Measurements from ENCODE around the gene MYO1E.
"Not testable (repeated sequence)": the region's sequence is repeated elsewhere in the genome, so short reads cannot be mapped to it uniquely, and the experiment has no call there.

The MYO1E gene

DNA sequence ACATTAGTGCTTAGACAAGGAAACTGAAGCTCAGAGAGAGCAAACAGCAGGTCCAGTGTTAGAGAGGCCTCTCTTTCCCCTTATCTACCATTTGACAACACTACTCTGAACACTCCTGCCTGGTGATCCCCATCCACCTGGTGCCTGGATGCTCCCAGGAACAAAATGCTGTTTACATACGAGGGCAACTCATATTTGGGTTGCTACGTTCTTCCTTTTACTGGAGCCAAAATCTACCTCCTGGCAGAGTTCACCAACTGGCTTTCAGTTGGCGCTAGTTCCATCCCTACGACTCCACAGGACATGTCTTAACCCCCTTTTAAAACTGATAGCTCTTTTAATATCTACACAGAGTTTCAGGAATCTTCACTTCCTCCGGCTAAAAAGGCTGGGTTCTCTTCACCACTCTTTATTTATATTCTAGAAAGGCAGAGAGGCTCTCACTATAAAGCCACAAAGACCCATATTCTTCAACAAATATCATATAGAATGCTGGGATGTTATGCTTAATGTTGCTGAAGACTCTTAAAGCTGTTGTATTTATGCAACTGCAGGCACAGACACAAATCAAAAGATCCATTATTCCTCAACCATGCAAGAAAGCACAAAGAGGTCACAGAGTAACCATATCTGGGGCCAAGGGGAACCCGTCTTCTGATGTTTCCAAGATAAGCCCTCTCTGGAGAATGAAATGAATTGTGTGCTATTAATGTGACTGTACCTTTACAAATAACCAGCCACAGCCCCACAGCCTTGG lies 219.8 kb downstream of the MYO1E start:
- H3K9me3 ChIP-seq (ENCODE audit: control insufficient read depth in 1 of 2, low read length in 2 of 2): no peaks in the 10 kb centered on the region
- H3K27me3 ChIP-seq (ENCODE audit: control insufficient read depth in 1 of 2, insufficient read depth in 2 of 2, low read length in 2 of 2): no peaks in the 10 kb centered on the region
- H3K9ac ChIP-seq (ENCODE audit: low read depth in 1 of 2, low read length in 2 of 2): no peak overlapping the region
- no peaks in the 10 kb centered on the region for H3K4me1 ChIP-seq (ENCODE audit: control insufficient read depth in 1 of 2, insufficient read depth in 2 of 2, low read length in 2 of 2)
- no peak overlapping the region for H3K27ac ChIP-seq (ENCODE audit: low read depth, low read length)
- peaks cover 34 to 68% of the 10 kb centered on the region in 2 donors for H3K36me3 ChIP-seq (ENCODE audit: control insufficient read depth in 1 of 2, insufficient read depth in 2 of 2, low read length in 2 of 2)
- no peak overlapping the region for H3K4me3 ChIP-seq (ENCODE audit: low read depth in 1 of 2, low read length in 2 of 2)

DNA sequence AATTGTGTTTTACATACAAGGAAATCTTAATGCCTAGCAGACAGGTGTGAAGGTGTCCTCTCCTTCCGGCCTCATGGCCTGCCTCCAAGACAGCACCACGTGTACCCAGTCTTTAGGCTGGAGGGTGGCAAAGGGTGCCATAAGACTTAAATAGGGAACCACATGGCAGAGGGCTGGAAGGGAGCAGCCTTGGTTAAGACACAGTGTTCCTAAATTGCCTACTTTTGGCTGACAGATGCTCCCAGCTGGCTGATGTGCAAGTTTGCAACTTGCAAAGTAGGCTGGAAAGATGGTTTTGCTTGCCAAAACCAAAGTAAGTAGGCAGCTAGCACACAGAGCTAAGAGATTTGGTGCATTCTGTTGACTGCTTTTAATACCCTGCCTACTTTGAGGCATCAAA lies 222.5 kb downstream of the MYO1E start:
- Histone ChIP-seq H3K4me1 (ENCODE audit: control insufficient read depth in 1 of 2, insufficient read depth in 2 of 2, low read length in 2 of 2) (no peaks in the 10 kb centered on the region), H3K4me3 (ENCODE audit: low read depth in 1 of 2, low read length in 2 of 2) (no peak overlapping the region), H3K9ac (ENCODE audit: low read depth in 1 of 2, low read length in 2 of 2) (no peak overlapping the region), H3K9me3 (ENCODE audit: control insufficient read depth in 1 of 2, low read length in 2 of 2) (no peaks in the 10 kb centered on the region), H3K36me3 (ENCODE audit: control insufficient read depth in 1 of 2, insufficient read depth in 2 of 2, low read length in 2 of 2) (peaks cover 39 to 67% of the 10 kb centered on the region in 2 donors), H3K27ac (ENCODE audit: low read depth, low read length) (no peak overlapping the region), H3K27me3 (ENCODE audit: control insufficient read depth in 1 of 2, insufficient read depth in 2 of 2, low read length in 2 of 2) (no peaks in the 10 kb centered on the region)

DNA sequence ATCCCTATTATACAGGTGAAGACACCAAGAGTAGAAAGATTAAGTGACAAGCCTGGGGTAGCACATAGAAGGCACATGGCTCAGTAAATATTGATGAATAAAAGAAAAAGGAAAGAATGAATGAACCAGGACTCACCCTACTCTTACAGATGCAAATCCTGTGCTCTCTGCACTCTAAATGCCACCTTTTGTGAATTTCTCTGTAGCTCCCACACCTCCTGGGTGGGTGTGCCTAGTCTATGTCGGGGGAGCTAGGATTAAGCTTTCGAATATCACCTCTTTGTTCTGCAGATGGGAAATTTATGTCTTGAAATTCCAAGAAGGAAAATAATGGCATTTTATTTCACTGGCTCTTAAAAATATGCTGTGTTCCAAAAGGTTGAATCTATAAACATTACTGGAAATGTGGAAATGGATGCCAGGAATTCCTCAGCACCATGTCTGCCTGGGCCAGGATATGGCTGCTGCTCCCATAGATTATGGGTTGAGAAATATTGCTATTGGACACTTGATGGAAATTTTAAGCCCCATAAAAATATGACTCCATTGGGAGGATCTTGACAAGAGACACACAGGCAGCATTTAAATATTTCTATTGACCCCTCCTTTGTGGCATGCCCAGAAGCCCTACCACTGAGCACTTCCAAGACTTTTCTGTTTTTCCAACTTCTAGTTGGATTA lies 224.4 kb downstream of the MYO1E start:
- peaks cover 30 to 61% of the 10 kb centered on the region in 2 donors for H3K36me3 ChIP-seq (ENCODE audit: control insufficient read depth in 1 of 2, insufficient read depth in 2 of 2, low read length in 2 of 2)
- no peak overlapping the region for H3K27ac ChIP-seq (ENCODE audit: low read depth, low read length)
- H3K4me1 ChIP-seq (ENCODE audit: control insufficient read depth in 1 of 2, insufficient read depth in 2 of 2, low read length in 2 of 2): no peaks in the 10 kb centered on the region
- H3K9me3 ChIP-seq (ENCODE audit: control insufficient read depth in 1 of 2, low read length in 2 of 2): no peaks in the 10 kb centered on the region
- H3K9ac ChIP-seq (ENCODE audit: low read depth in 1 of 2, low read length in 2 of 2): no peak overlapping the region
- no peak overlapping the region for H3K4me3 ChIP-seq (ENCODE audit: low read depth in 1 of 2, low read length in 2 of 2)
- H3K27me3 ChIP-seq (ENCODE audit: control insufficient read depth in 1 of 2, insufficient read depth in 2 of 2, low read length in 2 of 2): no peaks in the 10 kb centered on the region

DNA sequence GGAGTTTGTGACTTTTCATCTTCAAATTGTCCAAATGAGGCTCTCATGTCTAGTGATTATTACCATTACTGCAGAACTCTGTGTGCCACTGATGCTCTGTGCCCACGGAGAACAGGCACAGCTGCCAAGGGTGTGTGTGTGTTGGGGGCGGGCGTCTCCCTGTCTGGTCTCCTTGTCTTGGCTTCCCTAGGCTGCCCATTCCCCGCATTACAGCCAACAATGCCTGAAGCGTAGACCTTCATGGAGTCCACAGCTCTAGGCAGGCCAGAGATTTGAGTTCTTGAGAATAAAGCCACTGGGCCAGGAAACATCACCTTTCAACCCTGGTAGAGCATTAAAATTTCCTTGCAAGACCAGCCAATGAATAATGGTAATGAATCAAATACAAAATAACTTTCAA lies 225.0 kb downstream of the MYO1E start:
- no peaks in the 10 kb centered on the region for H3K9me3 ChIP-seq (ENCODE audit: control insufficient read depth in 1 of 2, low read length in 2 of 2)
- H3K36me3 ChIP-seq (ENCODE audit: control insufficient read depth in 1 of 2, insufficient read depth in 2 of 2, low read length in 2 of 2): peaks cover 29 to 61% of the 10 kb centered on the region in 2 donors
- no peak overlapping the region for H3K9ac ChIP-seq (ENCODE audit: low read depth in 1 of 2, low read length in 2 of 2)
- no peak overlapping the region for H3K27ac ChIP-seq (ENCODE audit: low read depth, low read length)
- no peaks in the 10 kb centered on the region for H3K27me3 ChIP-seq (ENCODE audit: control insufficient read depth in 1 of 2, insufficient read depth in 2 of 2, low read length in 2 of 2)
- no peak overlapping the region for H3K4me3 ChIP-seq (ENCODE audit: low read depth in 1 of 2, low read length in 2 of 2)
- no peaks in the 10 kb centered on the region for H3K4me1 ChIP-seq (ENCODE audit: control insufficient read depth in 1 of 2, insufficient read depth in 2 of 2, low read length in 2 of 2)

DNA sequence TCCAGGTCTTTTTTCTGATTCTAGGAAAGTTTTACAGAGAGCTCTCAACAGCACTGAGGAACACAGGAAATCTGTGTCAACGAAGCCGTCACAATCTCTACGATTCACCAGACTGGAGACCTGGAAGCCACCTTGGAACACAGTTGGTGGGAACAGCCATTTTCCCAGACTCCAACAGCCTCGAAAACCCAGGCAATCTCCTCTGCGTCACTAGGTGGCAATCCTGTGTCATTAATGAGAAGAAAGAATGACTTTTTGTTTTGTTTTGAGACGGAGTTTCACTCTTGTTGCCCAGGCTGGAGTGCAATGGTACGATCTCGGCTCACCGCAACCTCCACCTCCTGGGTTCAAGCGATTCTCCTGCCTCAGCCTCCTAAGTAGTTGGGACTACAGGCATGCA lies 228.1 kb downstream of the MYO1E start:
- H3K36me3 ChIP-seq (ENCODE audit: control insufficient read depth in 1 of 2, insufficient read depth in 2 of 2, low read length in 2 of 2): peaks cover 20 to 61% of the 10 kb centered on the region in 2 donors
- not testable (repeated sequence) for H3K9ac ChIP-seq (ENCODE audit: low read depth in 1 of 2, low read length in 2 of 2); H3K27me3 ChIP-seq (ENCODE audit: control insufficient read depth in 1 of 2, insufficient read depth in 2 of 2, low read length in 2 of 2); H3K4me3 ChIP-seq (ENCODE audit: low read depth in 1 of 2, low read length in 2 of 2); H3K27ac ChIP-seq (ENCODE audit: low read depth, low read length); H3K4me1 ChIP-seq (ENCODE audit: control insufficient read depth in 1 of 2, insufficient read depth in 2 of 2, low read length in 2 of 2); H3K9me3 ChIP-seq (ENCODE audit: control insufficient read depth in 1 of 2, low read length in 2 of 2)

DNA sequence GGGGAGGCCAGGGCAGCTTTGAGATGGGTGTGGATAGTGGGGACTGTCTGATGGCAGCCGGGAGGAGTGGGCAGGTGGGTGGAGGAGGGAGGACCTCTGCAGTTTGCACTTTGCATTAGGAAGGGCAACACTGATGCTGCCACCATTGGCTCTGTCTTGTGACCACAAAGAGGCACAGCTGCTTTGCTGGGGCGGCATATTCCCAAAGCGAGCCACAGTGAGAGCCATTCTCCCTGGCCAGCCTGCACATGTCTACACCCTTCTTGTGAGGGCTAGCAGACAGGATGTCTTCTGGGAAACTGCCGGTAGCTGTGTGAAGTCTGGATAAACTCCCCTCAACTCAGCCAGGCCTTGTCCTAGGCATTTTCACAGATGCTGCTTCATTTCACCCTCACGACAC lies 229.4 kb downstream of the MYO1E start:
- H3K36me3 ChIP-seq (ENCODE audit: control insufficient read depth in 1 of 2, insufficient read depth in 2 of 2, low read length in 2 of 2): peaks cover 27 to 58% of the 10 kb centered on the region in 2 donors

DNA sequence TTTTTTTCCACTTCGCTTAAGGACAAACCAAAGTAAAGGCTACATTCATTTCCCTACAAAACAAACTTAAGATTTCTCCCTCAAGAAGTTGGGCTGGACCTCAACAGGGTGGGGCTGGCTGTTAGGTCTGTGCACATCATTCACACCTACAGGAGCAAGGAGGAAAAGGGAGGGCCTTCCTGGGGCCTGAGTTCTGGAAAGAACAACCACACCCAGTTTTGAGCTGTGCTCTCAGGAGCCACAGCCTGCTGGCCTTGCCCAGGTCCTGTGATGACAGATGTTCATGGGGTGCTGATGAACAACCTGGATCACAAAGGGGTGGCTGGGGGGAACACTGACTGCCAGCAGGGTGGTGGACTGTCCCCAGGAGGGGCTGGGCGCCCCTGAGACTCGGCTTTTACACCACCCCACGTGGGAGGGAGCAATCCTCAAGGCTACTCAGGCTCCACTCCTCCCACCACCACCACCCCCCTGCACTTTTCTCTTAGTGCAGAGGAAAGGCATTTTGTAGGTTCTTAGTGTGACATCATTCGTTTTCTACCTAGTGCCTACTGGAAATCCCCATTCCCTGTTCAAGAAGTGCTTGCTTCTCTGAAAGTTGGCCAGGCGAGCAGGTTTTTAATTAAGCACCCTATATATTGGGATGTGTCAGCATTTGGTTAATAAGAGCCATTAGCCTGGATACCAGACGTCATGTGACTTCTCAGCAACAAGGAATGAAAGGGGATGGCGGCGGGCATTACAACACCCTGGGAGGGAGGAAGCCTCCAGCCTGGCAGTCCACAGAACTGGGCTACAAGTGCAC lies 232.0 kb downstream of the MYO1E start:
- Histone ChIP-seq H3K27me3 (ENCODE audit: control insufficient read depth in 1 of 2, insufficient read depth in 2 of 2, low read length in 2 of 2) (no peaks in the 10 kb centered on the region), H3K9ac (ENCODE audit: low read depth in 1 of 2, low read length in 2 of 2) (no peak overlapping the region), H3K36me3 (ENCODE audit: control insufficient read depth in 1 of 2, insufficient read depth in 2 of 2, low read length in 2 of 2) (peaks cover 33 to 64% of the 10 kb centered on the region in 2 donors), H3K4me3 (ENCODE audit: low read depth in 1 of 2, low read length in 2 of 2) (no peak overlapping the region), H3K4me1 (ENCODE audit: control insufficient read depth in 1 of 2, insufficient read depth in 2 of 2, low read length in 2 of 2) (no peaks in the 10 kb centered on the region), H3K27ac (ENCODE audit: low read depth, low read length) (no peak overlapping the region), H3K9me3 (ENCODE audit: control insufficient read depth in 1 of 2, low read length in 2 of 2) (no peaks in the 10 kb centered on the region)

More for the DNA sequence above, 229.4 kb downstream of the MYO1E start:
- no peaks in the 10 kb centered on the region for H3K27me3 ChIP-seq (ENCODE audit: control insufficient read depth in 1 of 2, insufficient read depth in 2 of 2, low read length in 2 of 2)
- H3K4me3 ChIP-seq (ENCODE audit: low read depth in 1 of 2, low read length in 2 of 2): no peak overlapping the region
- no peaks in the 10 kb centered on the region for H3K9me3 ChIP-seq (ENCODE audit: control insufficient read depth in 1 of 2, low read length in 2 of 2)
- H3K9ac ChIP-seq (ENCODE audit: low read depth in 1 of 2, low read length in 2 of 2): no peak overlapping the region
- no peaks in the 10 kb centered on the region for H3K4me1 ChIP-seq (ENCODE audit: control insufficient read depth in 1 of 2, insufficient read depth in 2 of 2, low read length in 2 of 2)
- H3K27ac ChIP-seq (ENCODE audit: low read depth, low read length): no peak overlapping the region

DNA sequence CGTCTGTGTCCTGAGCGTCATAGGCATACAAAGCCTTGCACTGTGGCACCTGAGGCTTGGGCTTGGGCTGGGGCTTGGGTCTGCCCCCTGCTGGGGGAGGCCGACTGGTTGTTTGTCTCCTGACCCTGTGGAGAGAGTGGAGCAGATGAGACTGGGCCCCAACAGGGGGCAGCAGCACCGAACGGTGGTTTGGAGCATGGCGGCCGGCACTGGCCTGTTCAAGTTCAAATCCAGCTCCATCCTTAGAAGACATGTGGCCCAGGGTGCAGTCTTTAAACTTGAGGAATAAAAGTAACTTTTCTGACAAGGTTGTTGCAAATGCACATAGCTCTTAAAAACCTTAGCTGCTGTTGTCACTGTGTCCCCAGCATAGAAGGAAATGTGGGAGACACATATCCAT lies 234.4 kb downstream of the MYO1E start:
- Histone ChIP-seq H3K9ac (ENCODE audit: low read depth in 1 of 2, low read length in 2 of 2) (no peak overlapping the region), H3K27me3 (ENCODE audit: control insufficient read depth in 1 of 2, insufficient read depth in 2 of 2, low read length in 2 of 2) (no peaks in the 10 kb centered on the region), H3K36me3 (ENCODE audit: control insufficient read depth in 1 of 2, insufficient read depth in 2 of 2, low read length in 2 of 2) (peaks cover 35 to 77% of the 10 kb centered on the region in 2 donors), H3K9me3 (ENCODE audit: control insufficient read depth in 1 of 2, low read length in 2 of 2) (no peaks in the 10 kb centered on the region), H3K4me1 (ENCODE audit: control insufficient read depth in 1 of 2, insufficient read depth in 2 of 2, low read length in 2 of 2) (no peaks in the 10 kb centered on the region), H3K4me3 (ENCODE audit: low read depth in 1 of 2, low read length in 2 of 2) (no peak overlapping the region), H3K27ac (ENCODE audit: low read depth, low read length) (no peak overlapping the region)

DNA sequence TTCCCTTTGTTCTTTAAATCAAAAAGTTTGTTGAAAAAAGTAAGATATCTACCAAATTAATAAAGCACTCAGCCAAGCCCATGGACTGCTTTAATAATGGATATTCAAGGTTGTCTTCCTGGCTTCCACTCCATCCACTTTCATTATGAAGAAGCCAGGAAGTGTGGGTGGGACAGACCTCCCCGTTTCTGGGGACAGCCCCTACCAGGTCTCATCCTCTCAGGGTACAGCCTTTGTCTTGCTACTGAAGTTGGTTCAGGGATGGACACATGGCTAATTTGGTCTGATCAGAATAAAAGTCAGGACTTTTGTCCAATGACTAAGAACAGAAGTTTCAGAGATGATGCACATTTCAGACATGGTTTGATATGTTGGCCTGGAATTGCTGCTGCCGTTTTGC lies 235.1 kb downstream of the MYO1E start:
- no peak overlapping the region for H3K9ac ChIP-seq (ENCODE audit: low read depth in 1 of 2, low read length in 2 of 2)
- H3K36me3 ChIP-seq (ENCODE audit: control insufficient read depth in 1 of 2, insufficient read depth in 2 of 2, low read length in 2 of 2): peaks cover 31 to 74% of the 10 kb centered on the region in 2 donors
- no peak overlapping the region for H3K27ac ChIP-seq (ENCODE audit: low read depth, low read length)

DNA sequence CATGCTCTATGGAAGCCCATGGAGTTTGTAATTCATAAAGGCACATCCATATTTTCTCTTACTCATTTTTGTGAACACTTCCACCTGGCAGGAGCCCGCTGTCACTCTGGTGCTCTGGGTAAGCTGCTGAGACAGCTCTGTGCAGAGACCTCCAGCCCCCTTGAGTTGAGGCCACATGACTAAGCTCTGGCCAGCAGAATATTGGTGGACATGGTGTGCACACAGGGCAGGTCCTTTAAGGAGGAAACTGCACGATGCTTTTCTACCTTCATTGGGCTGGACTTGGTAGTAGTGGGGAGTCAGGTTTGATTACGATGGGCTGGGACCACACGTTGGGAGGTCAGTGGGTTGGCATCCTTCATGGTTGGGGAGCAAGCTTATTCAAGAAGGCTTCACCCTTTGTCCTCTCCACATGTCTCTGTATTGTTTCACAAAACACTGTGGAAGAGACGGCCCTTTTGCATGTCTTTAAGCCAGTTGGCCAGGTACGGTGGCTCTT lies 238.7 kb downstream of the MYO1E start:
- Histone ChIP-seq H3K4me3 (ENCODE audit: low read depth in 1 of 2, low read length in 2 of 2) (no peak overlapping the region), H3K27me3 (ENCODE audit: control insufficient read depth in 1 of 2, insufficient read depth in 2 of 2, low read length in 2 of 2) (no peaks in the 10 kb centered on the region), H3K9ac (ENCODE audit: low read depth in 1 of 2, low read length in 2 of 2) (no peak overlapping the region), H3K9me3 (ENCODE audit: control insufficient read depth in 1 of 2, low read length in 2 of 2) (no peaks in the 10 kb centered on the region), H3K36me3 (ENCODE audit: control insufficient read depth in 1 of 2, insufficient read depth in 2 of 2, low read length in 2 of 2) (peaks cover 22 to 60% of the 10 kb centered on the region in 2 donors), H3K4me1 (ENCODE audit: control insufficient read depth in 1 of 2, insufficient read depth in 2 of 2, low read length in 2 of 2) (peaks cover 0 to 7% of the 10 kb centered on the region in 2 donors), H3K27ac (ENCODE audit: low read depth, low read length) (no peak overlapping the region)

More for the DNA sequence above, 235.1 kb downstream of the MYO1E start:
- Histone ChIP-seq H3K4me1 (ENCODE audit: control insufficient read depth in 1 of 2, insufficient read depth in 2 of 2, low read length in 2 of 2) (peaks cover 0 to 4% of the 10 kb centered on the region in 2 donors), H3K4me3 (ENCODE audit: low read depth in 1 of 2, low read length in 2 of 2) (no peak overlapping the region), H3K9me3 (ENCODE audit: control insufficient read depth in 1 of 2, low read length in 2 of 2) (no peaks in the 10 kb centered on the region), H3K27me3 (ENCODE audit: control insufficient read depth in 1 of 2, insufficient read depth in 2 of 2, low read length in 2 of 2) (no peaks in the 10 kb centered on the region)

All from duodenal mucosa (tissue), 2 donors.